BE2C (cell line): ENCODE measurements around the gene TMEM252. TPM values are rescaled to one million over a fixed set of nuclear protein-coding genes. Genes with fewer than 3 reads are reported as not detected.

Experiments
- DNase-seq: peaks from one replicate; pipeline ENCODE4 v3.0.0-alpha.2; 2020
- H3K27me3 ChIP-seq: fragments of 250-450 bp; sonication (Bioruptor Pico); 2 replicates; pipeline ENCODE4 v1.5.1; 2020; ENCODE audit warnings: mild to moderate bottlenecking
- H3K36me3 ChIP-seq: fragments of 250-450 bp; sonication (Bioruptor Pico); 2 replicates; pipeline ENCODE4 v1.5.1; 2020; ENCODE audit warnings: mild to moderate bottlenecking
- H3K4me1 ChIP-seq: fragments of 250-450 bp; sonication (Bioruptor Pico); 2 replicates; pipeline ENCODE4 v1.5.1; 2020
- H3K4me3 ChIP-seq: 2 replicates; pipeline ENCODE4 v1.5.1; 2011; ENCODE audit warnings: low read depth, low read length
- H3K9me3 ChIP-seq: fragments of 250-450 bp; sonication (Bioruptor Pico); 2 replicates; pipeline ENCODE4 v1.5.1; 2020
- CTCF ChIP-seq: IDR thresholded peaks from 2 replicates; pipeline ENCODE4 v1.5.1; 2012; ENCODE audit warnings: mild to moderate bottlenecking, low read depth, low read length
- polyA plus RNA-seq: library from polyadenylated mRNA; unstranded; fragments of >200 nt; gene quantifications from one replicate; pipeline ENCODE4 v1.2.1, GENCODE V29; 2012; ENCODE audit warnings: low read depth, missing spikeins; ENCODE audit not compliant: insufficient read length, insufficient read depth

TMEM252 gene
- not detected for polyA plus RNA-seq

DNA sequence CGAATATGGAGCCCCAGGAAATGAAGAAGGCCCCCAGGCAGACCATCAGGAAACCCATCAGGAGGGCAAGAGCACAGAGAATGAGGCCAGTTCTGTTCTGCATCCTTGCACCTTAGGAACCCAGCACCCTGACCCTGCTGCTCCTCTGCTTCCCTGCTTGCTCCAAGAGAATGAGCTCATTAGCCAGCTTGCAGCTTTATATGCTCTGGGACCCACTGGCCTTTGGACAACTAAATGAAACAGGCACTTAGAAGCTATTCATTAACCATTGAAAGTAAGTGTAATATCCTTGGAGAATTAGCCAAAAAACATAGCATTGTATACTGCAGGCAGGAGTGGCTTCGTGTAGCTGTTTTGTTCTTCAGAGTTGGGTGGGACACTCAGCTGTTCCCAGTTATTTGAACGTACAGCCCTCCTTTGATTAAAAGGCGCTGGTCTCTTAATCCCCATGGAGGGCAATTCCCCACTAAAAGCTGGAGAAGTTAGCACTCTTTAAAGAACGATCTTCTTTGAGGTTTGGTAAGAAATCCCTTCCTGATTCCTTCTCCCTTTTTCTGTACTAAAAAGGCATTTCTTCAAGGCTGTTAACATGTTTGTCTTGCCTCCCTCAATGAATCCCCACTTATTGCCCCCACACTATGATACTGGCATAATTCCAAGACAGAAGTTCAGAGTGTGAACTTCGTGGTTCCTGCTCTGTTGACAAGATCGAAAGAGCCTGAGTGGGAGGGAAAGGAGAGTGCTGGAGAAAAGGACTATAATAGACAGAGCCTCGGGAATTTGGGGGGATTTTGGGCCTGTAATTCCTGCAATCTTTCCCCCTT lies at the start of gene TMEM252:
TSS of gene TMEM252 (minus strand) at position 172 of the 824 bp plus-strand sequence. CDS start at position 103, 69 bp downstream.
- Histone ChIP-seq H3K4me1 (no peaks in the 10 kb centered on the region), H3K4me3 (no peak within 1 kb of the TSS), H3K27me3 (no peaks in the 10 kb centered on the region), H3K9me3 (no peaks in the 10 kb centered on the region), H3K36me3 (no peaks in the 10 kb centered on the region)
- no peak for DNase-seq
- no peak for TF ChIP-seq CTCF

DNA sequence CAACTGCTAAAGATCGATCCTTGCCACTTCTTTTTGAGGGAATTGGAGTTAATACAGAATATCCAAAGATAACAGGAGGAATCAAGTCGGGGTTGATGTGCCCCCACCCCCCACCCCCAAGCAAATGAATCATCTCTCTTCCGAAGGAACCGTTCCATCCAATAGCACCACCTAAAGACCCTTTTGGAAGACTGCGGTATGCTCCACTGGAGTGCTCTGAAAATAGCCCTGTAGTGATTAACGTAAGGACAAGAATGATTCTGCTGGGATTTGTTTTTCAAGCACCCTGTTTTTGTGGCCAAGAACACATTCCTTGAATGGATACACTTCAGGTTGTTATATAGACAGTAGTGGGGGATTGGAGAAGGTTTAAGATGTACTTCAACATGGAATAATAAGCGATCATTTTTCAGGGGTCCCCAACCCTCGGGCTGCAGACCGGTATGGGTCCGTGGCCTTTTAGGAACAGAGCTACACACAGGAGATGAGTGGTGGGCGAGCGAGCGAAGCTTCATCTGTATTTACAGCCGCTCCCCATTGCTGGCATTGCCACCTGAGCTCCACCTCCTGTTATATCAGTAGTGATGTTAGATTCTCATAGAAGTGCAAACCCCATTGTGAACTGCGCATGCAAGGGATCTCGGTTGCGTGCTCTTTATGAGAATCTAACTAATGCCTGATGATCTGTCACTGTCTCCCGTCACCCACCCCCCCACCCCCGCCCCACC lies 44.5 kb upstream of the TMEM252 start:
- Histone ChIP-seq H3K36me3 (no peaks in the 10 kb centered on the region), H3K27me3 (no peaks in the 10 kb centered on the region; the same call in 1 of the 2 replicates), H3K4me3 (no peak overlapping the region), H3K9me3 (no peaks in the 10 kb centered on the region), H3K4me1 (no peaks in the 10 kb centered on the region)
- no peak for DNase-seq
- no peak; the same call in 1 of the 2 replicates for TF ChIP-seq CTCF

GRCh38 chr9:68584189-68585033 lies 43.7 kb upstream of the TMEM252 start:
- H3K27me3 ChIP-seq, result no peaks in the 10 kb centered on the region; the same call in 1 of the 2 replicates
- peak; percentile 100 for TF ChIP-seq CTCF
- H3K9me3 ChIP-seq, result no peaks in the 10 kb centered on the region
- H3K36me3 ChIP-seq, result no peaks in the 10 kb centered on the region
- no peak overlapping the region for H3K4me3 ChIP-seq
- DNase-seq, result peak; percentile 86
- no peaks in the 10 kb centered on the region for H3K4me1 ChIP-seq

DNA sequence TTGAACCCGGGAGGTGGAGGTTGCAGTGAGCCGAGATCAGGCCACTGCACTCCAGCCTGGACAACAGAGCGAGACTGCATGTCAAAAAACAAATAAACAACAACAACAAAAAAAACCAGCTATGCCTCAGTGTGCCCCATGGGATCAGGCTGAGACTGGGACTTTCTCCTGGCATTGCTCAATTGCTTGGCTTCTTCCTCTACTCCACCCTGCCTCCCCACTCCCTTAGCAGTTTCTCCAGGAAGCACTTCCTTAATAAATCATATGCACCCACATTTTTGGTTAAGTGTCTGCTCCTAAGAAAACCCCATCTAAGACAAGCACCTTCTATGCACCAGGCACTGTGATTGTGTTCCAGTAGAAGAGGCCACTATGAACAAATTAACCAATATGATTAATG lies 41.0 kb upstream of the TMEM252 start:
- H3K36me3 ChIP-seq, result no peaks in the 10 kb centered on the region
- no peak overlapping the region for H3K4me3 ChIP-seq
- no peak for DNase-seq
- no peak for TF ChIP-seq CTCF
- H3K9me3 ChIP-seq, result no peaks in the 10 kb centered on the region
- H3K4me1 ChIP-seq, result no peaks in the 10 kb centered on the region
- H3K27me3 ChIP-seq, result no peaks in the 10 kb centered on the region; the same call in 1 of the 2 replicates

DNA sequence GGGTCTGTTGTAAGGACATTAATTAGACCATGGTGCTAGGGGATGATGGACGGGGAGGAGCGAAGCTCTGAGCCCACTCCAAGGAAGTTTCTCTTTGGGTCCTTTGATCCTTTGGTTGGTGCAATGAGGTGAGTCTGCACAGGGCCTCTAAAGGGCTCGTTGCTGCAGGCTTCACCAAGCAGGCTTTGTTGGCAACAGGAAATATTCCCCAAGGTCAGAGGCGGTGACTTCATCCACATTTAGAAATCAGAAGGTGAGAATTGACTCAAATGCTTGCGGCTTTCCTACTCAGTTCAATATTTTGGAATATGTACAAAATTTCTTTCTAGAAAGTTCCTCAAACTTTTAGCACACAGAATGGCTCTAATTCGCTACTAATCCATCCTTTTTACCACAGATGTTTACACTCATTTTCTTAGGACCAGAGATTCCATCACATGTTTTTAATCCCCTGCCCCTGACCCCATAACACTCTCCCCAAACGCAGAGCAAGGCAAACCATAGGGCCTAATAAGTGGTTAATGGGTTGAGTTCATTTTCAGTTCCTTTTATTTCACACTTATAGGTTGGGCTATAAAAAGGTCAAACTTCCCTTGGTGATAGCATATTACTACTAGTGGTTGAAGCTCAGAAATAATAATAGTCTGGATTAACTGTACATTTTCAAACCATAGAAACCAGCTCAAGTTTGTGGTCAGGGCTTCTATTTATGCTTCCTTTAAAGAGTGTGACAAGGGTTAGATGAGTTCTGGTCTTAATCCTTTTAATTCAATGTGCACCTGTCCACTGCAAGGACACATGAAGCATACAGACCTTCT lies 37.3 kb upstream of the TMEM252 start:
- H3K4me1 ChIP-seq, result no peaks in the 10 kb centered on the region
- no peak for DNase-seq

More for the DNA sequence above, 37.3 kb upstream of the TMEM252 start:
- no peak for TF ChIP-seq CTCF
- H3K9me3 ChIP-seq, result no peaks in the 10 kb centered on the region
- no peak overlapping the region for H3K4me3 ChIP-seq
- no peaks in the 10 kb centered on the region for H3K36me3 ChIP-seq
- H3K27me3 ChIP-seq, result no peaks in the 10 kb centered on the region; the same call in 1 of the 2 replicates
